K562 (cell line): ENCODE data around the gene TCEANC2. TPM values are rescaled to one million over a fixed set of nuclear protein-coding genes. Genes with fewer than 3 reads are reported as not detected.

ENCODE experiments used
- ARID3B ChIP-seq: fragments of 250-450 bp; sonication (Bioruptor Pico); IDR thresholded peaks from 2 replicates; pipeline ENCODE4 v1.4.0; 2020; ENCODE audit warnings: borderline replicate concordance
- ATF7 ChIP-seq: fragments of 450-650 bp; IDR thresholded peaks from 2 replicates; pipeline ENCODE4 v1.7.1; 2014; ENCODE audit warnings: mild to moderate bottlenecking, moderate library complexity
- CAMTA2 ChIP-seq: fragments of 250-450 bp; sonication (Bioruptor Pico); conservative IDR thresholded peaks from 2 replicates; pipeline ENCODE4 v1.5.1; 2022
- CGGBP1 ChIP-seq: fragments of 250-450 bp; sonication (Bioruptor Pico); IDR thresholded peaks from 2 replicates; pipeline ENCODE4 v1.9.0; 2021; ENCODE audit warnings: mild to moderate bottlenecking
- DIDO1 ChIP-seq: fragments of 450-650 bp; IDR thresholded peaks from 2 replicates; pipeline ENCODE4 v1.6.1; 2016; ENCODE audit warnings: low read depth, missing biosample characterization, missing genetic modification characterization
- ETV6 ChIP-seq, 3 experiments: fragments of 150-350 bp in 1 of 3; sonication (generic) in 1 of 3; formaldehyde crosslinking in 1 of 3; IDR thresholded peaks; 2 replicates each; pipeline versions ENCODE4 v1.6.1 to v1.8.0; 2014 to 2022; ENCODE audit warnings: borderline replicate concordance in 2 of 3, low read depth in 2 of 3, antibody characterized with exemption in 1 of 3, low read length in 1 of 3, mild to moderate bottlenecking in 1 of 3, missing genetic modification reagents in 1 of 3
- FOXK2 ChIP-seq, 2 experiments: fragments of 450-650 bp; IDR thresholded peaks in 1 of 2; conservative IDR thresholded peaks in 1 of 2; 2 replicates each; pipeline ENCODE4 v1.6.1; 2016; ENCODE audit warnings: low read depth in 2 of 2, mild to moderate bottlenecking in 1 of 2
- HNRNPH1 ChIP-seq: fragments of 200-400 bp; formaldehyde crosslinking; optimal IDR thresholded peaks from 2 replicates; pipeline ENCODE3; 2017; ENCODE audit warnings: low read depth, mild to moderate bottlenecking, low read length, moderate library complexity
- JUND ChIP-seq, 2 experiments: IDR thresholded peaks; 2 replicates in 1 of 2; 3 replicates in 1 of 2; pipeline ENCODE4 v1.6.1; 2011; ENCODE audit warnings: borderline replicate concordance in 2 of 2, low read depth in 2 of 2, low read length in 2 of 2, improper control_type of control experiment in 1 of 2, missing biosample characterization in 1 of 2, missing genetic modification characterization in 1 of 2, missing genetic modification reagents in 1 of 2
- MTA1 ChIP-seq: fragments of 450-650 bp; IDR thresholded peaks from 2 replicates; pipeline ENCODE4 v1.6.1; 2017; ENCODE audit warnings: borderline replicate concordance
- NCOA2 ChIP-seq, 2 experiments: fragments of 450-650 bp; IDR thresholded peaks; 2 replicates each; pipeline ENCODE4 v1.6.1; 2018; ENCODE audit warnings: mild to moderate bottlenecking in 2 of 2, moderate library complexity in 1 of 2; ENCODE audit not compliant: partially characterized antibody in 2 of 2
- POLR2G ChIP-seq: fragments of 200-400 bp; formaldehyde crosslinking; IDR thresholded peaks from 2 replicates; pipeline ENCODE4 v1.6.1; 2017; ENCODE audit warnings: low read depth, mild to moderate bottlenecking, antibody characterized with exemption, low read length, moderate library complexity
- PTBP1 ChIP-seq: fragments of 200-400 bp; formaldehyde crosslinking; IDR thresholded peaks from 2 replicates; pipeline ENCODE4 v1.6.1; 2017; ENCODE audit warnings: low read depth, low read length
- RBM25 ChIP-seq: fragments of 200-400 bp; formaldehyde crosslinking; IDR thresholded peaks from 2 replicates; pipeline ENCODE4 v1.6.1; 2018; ENCODE audit warnings: low read length, low read depth, moderate library complexity; ENCODE audit not compliant: severe bottlenecking
- SAFB2 ChIP-seq: fragments of 200-400 bp; formaldehyde crosslinking; IDR thresholded peaks from 2 replicates; pipeline ENCODE4 v1.6.1; 2018; ENCODE audit warnings: borderline replicate concordance, low read length, low read depth, moderate library complexity; ENCODE audit not compliant: severe bottlenecking
- SMAD4 ChIP-seq: fragments of 250-450 bp; sonication (Bioruptor Pico); conservative IDR thresholded peaks from 2 replicates; pipeline ENCODE4 v1.8.0; 2021; ENCODE audit warnings: inconsistent platforms, mild to moderate bottlenecking, moderate library complexity
- TCF3 ChIP-seq: sonication (generic); formaldehyde crosslinking; IDR thresholded peaks from 2 replicates; pipeline ENCODE4 v1.4.0; 2020; ENCODE audit warnings: mild to moderate bottlenecking, missing genetic modification reagents
- TFAM ChIP-seq: fragments of 250-450 bp; sonication (Bioruptor Pico); conservative IDR thresholded peaks from 2 replicates; pipeline ENCODE4 v1.5.0; 2021; ENCODE audit warnings: mild to moderate bottlenecking, moderate library complexity
- ZFP1 ChIP-seq: fragments of 450-650 bp; formaldehyde crosslinking; IDR thresholded peaks from 2 replicates; pipeline ENCODE4 v1.4.0; 2020; ENCODE audit warnings: mild to moderate bottlenecking, mixed read lengths
- ZNF224 ChIP-seq: sonication (generic); formaldehyde crosslinking; IDR thresholded peaks from 2 replicates; pipeline ENCODE4 v1.8.0; 2022; ENCODE audit warnings: mild to moderate bottlenecking, missing genetic modification reagents
- ZNF436 ChIP-seq: fragments of 250-450, 450-650 bp; sonication (Bioruptor Pico); formaldehyde crosslinking; IDR thresholded peaks from 2 replicates; pipeline ENCODE4 v1.7.0; 2020; ENCODE audit warnings: mild to moderate bottlenecking
- ZNF507 ChIP-seq: conservative IDR thresholded peaks from 2 replicates; pipeline ENCODE4 v1.6.1; 2017; ENCODE audit warnings: missing genetic modification characterization, missing compliant biosample characterization
- ZNF589 ChIP-seq: fragments of 200-800 bp; sonication (Bioruptor generic); IDR thresholded peaks from 2 replicates; pipeline ENCODE4 v1.6.1; 2016; ENCODE audit warnings: low read depth, missing genetic modification characterization, missing compliant biosample characterization
- polyA plus RNA-seq, 8 experiments: library from polyadenylated mRNA; depleted of rRNA in 4 of 8; stranded (reverse) in 5 of 8; unstranded in 3 of 8; fragments of >200 nt; fragmentation: Nextera tagmentation in 2 of 8; fragmentation: Illumina TruSeq in 1 of 8; extraction: Ambion mirVana in 2 of 8; extraction: Trizol in 1 of 8; gene quantifications; 2 replicates each; pipeline versions ENCODE4 v1.2.1 to v1.2.3, GENCODE V29; 2011 to 2014; ENCODE audit warnings: inconsistent platforms in 1 of 8, missing spikeins in 1 of 8
- total RNA-seq, 7 experiments: library from RNA; depleted of rRNA in 6 of 7; stranded (reverse); fragments of >200 nt in 6 of 7; fragmentation: Illumina TruSeq in 2 of 7; extraction: Trizol in 2 of 7; gene quantifications; 2 replicates each; pipeline versions ENCODE4 v1.2.1 to v1.2.3, GENCODE V29; 2011 to 2021; ENCODE audit warnings: low replicate concordance in 1 of 7
- TF ChIP-seq, protein P1 (sequence below): sonication (generic); formaldehyde crosslinking; IDR thresholded peaks from 2 replicates; pipeline ENCODE4 v1.8.0; 2022; ENCODE audit warnings: mild to moderate bottlenecking, low read depth, missing genetic modification reagents

TCEANC2 gene
- total and polyA plus RNA-seq, 9 of the 15 experiments (the other 6 are each of a cell fraction or from before 2014, with no cell fraction given), result 3.3 to 10.2 (median 7.0) TPM

DNA sequence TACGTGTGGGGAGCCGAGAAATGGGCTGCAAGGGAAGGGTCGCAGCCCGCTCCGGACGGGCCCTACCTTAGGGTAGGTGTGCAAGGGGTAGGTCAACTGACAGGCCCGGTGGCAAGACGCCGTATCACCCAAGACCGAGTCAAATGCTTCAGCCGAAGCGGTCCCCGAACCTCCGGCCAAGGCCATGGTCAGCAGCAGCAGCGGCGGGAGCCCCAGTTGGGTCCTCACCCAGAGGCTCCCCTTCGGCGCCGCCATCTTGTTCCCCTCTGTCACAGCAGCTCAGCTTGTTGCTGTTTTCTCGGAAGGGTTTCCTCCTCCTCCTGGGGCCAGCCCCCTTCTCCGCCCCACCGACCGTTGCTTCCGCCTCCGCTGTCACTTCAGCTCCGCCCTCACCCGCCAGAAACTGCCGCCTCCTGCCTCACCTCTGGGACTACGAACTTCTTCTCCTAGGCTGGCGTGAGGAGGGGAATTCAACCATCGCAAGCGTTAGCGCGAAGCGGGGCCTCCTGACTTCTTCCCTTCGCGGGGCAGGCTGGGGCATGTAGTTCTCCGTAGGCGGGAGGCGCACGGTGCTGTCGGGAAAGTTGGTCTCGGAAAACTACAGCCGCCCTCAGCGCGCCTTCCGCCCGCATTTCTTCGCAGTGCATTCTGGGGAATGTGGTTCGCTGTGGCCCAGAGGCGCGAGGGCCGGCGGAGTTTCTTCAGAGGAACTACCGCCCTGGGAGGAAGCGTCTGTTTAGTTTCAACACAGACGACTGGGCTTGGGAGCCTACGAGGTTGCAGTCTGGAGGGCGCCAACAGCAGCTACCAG lies at the start of gene TCEANC2, which contains the start of gene TMEM59 (continued):
- TF ChIP-seq JUND (IDR thresholded peaks at IDR 0.05; ENCODE audit: borderline replicate concordance, low read depth, low read length) (peak; percentile 53; the same call in 1 of the 2 replicates), JUND (tag; IDR thresholded peaks at IDR 0.05; ENCODE audit: borderline replicate concordance, low read depth, low read length) (no peak), SAFB2 (no peak), FOXK2 (conservative IDR thresholded peaks at IDR 0.05 in 1 of 2, IDR thresholded peaks at IDR 0.05 in 1 of 2; ENCODE audit: low read depth in 2 of 2) (peak; percentile 98 to 100), DIDO1 (tag) (no peak), ZNF224 (CRISPR knock-in tag) (no peak), RBM25 (no peak), POLR2G (peak; percentile 91), CGGBP1 (CRISPR knock-in tag) (no peak), ZNF507 (tag) (no peak), ARID3B (CRISPR knock-in tag) (no peak), MTA1 (peak; percentile 75; the same call in 1 of the 2 replicates), ATF7 (peak; percentile 88), SMAD4 (CRISPR knock-in tag) (no peak; the same call in 1 of the 2 replicates), PTBP1 (no peak; the same call in 1 of the 2 replicates), HNRNPH1 (no peak), TFAM (CRISPR knock-in tag) (no peak), CAMTA2 (CRISPR knock-in tag) (0 out of 2 replicates have a peak, but pooled peaks have one; percentile 79), ETV6 (IDR thresholded peaks at IDR 0.05; ENCODE audit: borderline replicate concordance in 1 of 2, low read depth in 2 of 2, low read length in 1 of 2) (no peak), ETV6 (CRISPR knock-in tag; IDR thresholded peaks at IDR 0.05; ENCODE audit: borderline replicate concordance) (no peak), NCOA2 (IDR thresholded peaks at IDR 0.05; ENCODE audit: partially characterized antibody in 2 of 2) (no peak), ZFP1 (CRISPR knock-in tag) (no peak), TCF3 (CRISPR knock-in tag) (peak; percentile 9; the same call in 1 of the 2 replicates), ZNF436 (CRISPR knock-in tag) (no peak), ZNF589 (CRISPR knock-in tag) (peak; percentile 35; the same call in 1 of the 2 replicates)
- TF ChIP-seq, protein P1, sequence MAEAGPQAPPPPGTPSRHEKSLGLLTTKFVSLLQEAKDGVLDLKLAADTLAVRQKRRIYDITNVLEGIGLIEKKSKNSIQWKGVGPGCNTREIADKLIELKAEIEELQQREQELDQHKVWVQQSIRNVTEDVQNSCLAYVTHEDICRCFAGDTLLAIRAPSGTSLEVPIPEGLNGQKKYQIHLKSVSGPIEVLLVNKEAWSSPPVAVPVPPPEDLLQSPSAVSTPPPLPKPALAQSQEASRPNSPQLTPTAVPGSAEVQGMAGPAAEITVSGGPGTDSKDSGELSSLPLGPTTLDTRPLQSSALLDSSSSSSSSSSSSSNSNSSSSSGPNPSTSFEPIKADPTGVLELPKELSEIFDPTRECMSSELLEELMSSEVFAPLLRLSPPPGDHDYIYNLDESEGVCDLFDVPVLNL (CRISPR knock-in tag), result peak; percentile 78; the same call in 1 of the 2 replicates
